ENCODE results near the gene FBXO39.

Gene FBXO39

GRCh38 chr17:6799738-6800137 lies 23.7 kb downstream of the FBXO39 start:
- H3K4me3 ChIP-seq (replicated peaks; ENCODE audit: insufficient read depth, low read length): no peak overlapping the region
- DNase-seq (ENCODE audit: low read depth in 1 of 2, low spot score in 1 of 2): no peak
- TF ChIP-seq SPI1 (IDR thresholded peaks at IDR 0.05; ENCODE audit: borderline replicate concordance, low read depth) (no peak), POLR2AphosphoS5 (IDR thresholded peaks at IDR 0.05; ENCODE audit: low read depth) (no peak), REST (IDR thresholded peaks at IDR 0.05; ENCODE audit: insufficient replicate concordance, low read depth) (no peak), CTCF (IDR thresholded peaks at IDR 0.05; ENCODE audit: insufficient read depth, low read length) (no peak), GABPA (IDR thresholded peaks at IDR 0.05; ENCODE audit: low read depth) (no peak)
- H3K27ac ChIP-seq (replicated peaks): no peak overlapping the region
- no peaks in the 10 kb centered on the region for H3K27me3 ChIP-seq (ENCODE audit: insufficient read depth, poor library complexity, severe bottlenecking)

- H3K27me3 ChIP-seq (ENCODE audit: insufficient read depth, poor library complexity, severe bottlenecking): no peaks in the 10 kb centered on the region
- TF ChIP-seq GABPA (IDR thresholded peaks at IDR 0.05; ENCODE audit: low read depth) (no peak), REST (IDR thresholded peaks at IDR 0.05; ENCODE audit: insufficient replicate concordance, low read depth) (no peak), POLR2AphosphoS5 (IDR thresholded peaks at IDR 0.05; ENCODE audit: low read depth) (no peak), CTCF (IDR thresholded peaks at IDR 0.05; ENCODE audit: insufficient read depth, low read length) (no peak), SPI1 (IDR thresholded peaks at IDR 0.05; ENCODE audit: borderline replicate concordance, low read depth) (no peak)
- no peak overlapping the region for H3K4me3 ChIP-seq (replicated peaks; ENCODE audit: insufficient read depth, low read length)
- no peak overlapping the region for H3K27ac ChIP-seq (replicated peaks)
- DNase-seq (ENCODE audit: low read depth in 1 of 2, low spot score in 1 of 2): no peak
These were observed 24.5 kb downstream of the FBXO39 start for GRCh38 chr17:6800422-6801027.

GRCh38 chr17:6811510-6811909 lies 35.5 kb downstream of the FBXO39 start:
- DNase-seq (ENCODE audit: low read depth in 1 of 2, low spot score in 1 of 2): no peak
- Histone ChIP-seq H3K27ac (replicated peaks) (no peak overlapping the region), H3K4me3 (replicated peaks; ENCODE audit: insufficient read depth, low read length) (no peak overlapping the region), H3K27me3 (ENCODE audit: insufficient read depth, poor library complexity, severe bottlenecking) (no peaks in the 10 kb centered on the region)
- no peak for TF ChIP-seq REST (IDR thresholded peaks at IDR 0.05; ENCODE audit: insufficient replicate concordance, low read depth)
- TF ChIP-seq POLR2AphosphoS5 (IDR thresholded peaks at IDR 0.05; ENCODE audit: low read depth): no peak
- no peak for TF ChIP-seq CTCF (IDR thresholded peaks at IDR 0.05; ENCODE audit: insufficient read depth, low read length)
- no peak for TF ChIP-seq SPI1 (IDR thresholded peaks at IDR 0.05; ENCODE audit: borderline replicate concordance, low read depth)
- TF ChIP-seq GABPA (IDR thresholded peaks at IDR 0.05; ENCODE audit: low read depth): no peak

Data from HL-60 (cell line).